HCT116 (cell line): ENCODE measurements around the gene GRIK1. TPM values are rescaled to one million over a fixed set of nuclear protein-coding genes. Genes with fewer than 3 reads are reported as not detected.

Experiments used
- ATAC-seq: fragments of 200-7000 bp; cut with Tn5 transposase; 2 replicates; pipeline ENCODE4 v1.9.1; 2020; ENCODE audit warnings: mild to moderate bottlenecking, moderate library complexity
- BruUV-seq: library from RNA; stranded (reverse); fragments of 400-500 nt; replicated peaks from 2 replicates; lab custom pipeline; 2021; lab: Mats Ljungman, UMichigan
- CTCF ChIA-PET: fragments of 300-600 bp; sonication (Branson Sonifier 250); formaldehyde crosslinking; loops from one replicate; lab custom pipeline; 2021; ENCODE audit warnings: antibody characterized with exemption; lab: Charles Lee
- POLR2A ChIA-PET: fragments of 300-600, 350-600 bp; sonication (Branson Sonifier 250); formaldehyde crosslinking; loops from one replicate; lab custom pipeline; 2021; ENCODE audit warnings: antibody characterized with exemption; lab: Charles Lee
- RAD21 ChIA-PET, 2 experiments: fragments of 300-600 bp; sonication (Branson Sonifier 250); formaldehyde crosslinking; loops; one replicate each; lab custom pipeline; 2023; ENCODE audit warnings: low total read pairs in 2 of 2; ENCODE audit not compliant: uncharacterized antibody in 2 of 2, unreplicated experiment in 2 of 2, low non-redundant PET in 1 of 2; lab: Charles Lee
- DNase-seq: peaks from one replicate; pipeline ENCODE4 v3.0.0-alpha.2; 2010; ENCODE audit warnings: low read depth, low spot score
- H2AFZ ChIP-seq: fragments of 200-600 bp; shearing (Covaris generic), sonication (generic); 2 replicates; pipeline ENCODE4 v1.6.1; 2017; ENCODE audit warnings: low read depth, mixed run types, mixed read lengths, antibody characterized with exemption, low read length; ENCODE audit not compliant: poor library complexity, severe bottlenecking
- H3K27ac ChIP-seq: 2 replicates; pipeline ENCODE4 v1.5.1; 2012; ENCODE audit warnings: low read depth, low read length
- H3K27me3 ChIP-seq: fragments of 200-600 bp; sonication (generic); 2 replicates; pipeline ENCODE4 v1.6.1; 2016; ENCODE audit warnings: mixed run types, low read length, mixed read lengths; ENCODE audit not compliant: insufficient read depth
- H3K36me3 ChIP-seq, 2 experiments: fragments of 200-500 bp in 1 of 2; fragments of 200-600 bp in 1 of 2; sonication (Bioruptor generic) in 1 of 2; sonication (generic) in 1 of 2; 2 replicates each; pipeline versions ENCODE4 v1.5.1 to v1.6.1; 2014 to 2016; ENCODE audit warnings: low read length in 2 of 2, inconsistent platforms in 1 of 2, mixed read lengths in 1 of 2, mixed run types in 1 of 2; ENCODE audit not compliant: insufficient read depth in 2 of 2, control insufficient read depth in 1 of 2
- H3K4me1 ChIP-seq, 2 experiments: fragments of 200-600 bp in 1 of 2; sonication (generic) in 1 of 2; 2 replicates each; pipeline versions ENCODE4 v1.5.1 to v1.6.1; 2012 to 2017; ENCODE audit warnings: low read length in 2 of 2, inconsistent platforms in 1 of 2, mild to moderate bottlenecking in 1 of 2, mixed read lengths in 1 of 2, mixed run types in 1 of 2, moderate library complexity in 1 of 2; ENCODE audit not compliant: insufficient read depth in 2 of 2, control insufficient read depth in 1 of 2
- H3K4me2 ChIP-seq: fragments of 200-600 bp; sonication (generic); 2 replicates; pipeline ENCODE4 v1.6.1; 2017; ENCODE audit warnings: mixed run types, low read length, mixed read lengths
- H3K4me3 ChIP-seq, 2 experiments: fragments of 200-600 bp in 1 of 2; sonication (generic) in 1 of 2; replicated peaks in 1 of 2; 2 replicates each; pipeline ENCODE4 v1.5.1; 2011 to 2016; ENCODE audit warnings: low read length in 2 of 2, control low read depth in 1 of 2, low read depth in 1 of 2, mild to moderate bottlenecking in 1 of 2, mixed read lengths in 1 of 2, mixed run types in 1 of 2
- H3K79me2 ChIP-seq: fragments of 200-600 bp; sonication (generic); 2 replicates; pipeline ENCODE4 v1.6.1; 2017; ENCODE audit warnings: mild to moderate bottlenecking, mixed run types, low read length, moderate library complexity, mixed read lengths; ENCODE audit not compliant: insufficient read depth
- H3K9ac ChIP-seq: fragments of 200-600 bp; sonication (generic); 2 replicates; pipeline ENCODE4 v1.6.1; 2016; ENCODE audit warnings: low read length, mixed read lengths
- H3K9me2 ChIP-seq: fragments of 200-600 bp; sonication (generic), shearing (Covaris generic); 2 replicates; pipeline ENCODE4 v1.6.1; 2017; ENCODE audit warnings: mixed run types, mild to moderate bottlenecking, moderate library complexity; ENCODE audit not compliant: insufficient read depth
- H3K9me3 ChIP-seq, 2 experiments: fragments of 200-500 bp in 1 of 2; fragments of 200-600 bp in 1 of 2; sonication (Bioruptor generic) in 1 of 2; sonication (generic) in 1 of 2; 2 replicates each; pipeline ENCODE4 v1.6.1; 2014 to 2017; ENCODE audit warnings: low read length in 2 of 2, mixed read lengths in 2 of 2, inconsistent platforms in 1 of 2, low read depth in 1 of 2, mild to moderate bottlenecking in 1 of 2, mixed run types in 1 of 2, moderate library complexity in 1 of 2; ENCODE audit not compliant: control insufficient read depth in 1 of 2, insufficient read depth in 1 of 2
- H4K20me1 ChIP-seq: fragments of 200-600 bp; sonication (generic), shearing (Covaris generic); 2 replicates; pipeline ENCODE4 v1.6.1; 2017; ENCODE audit warnings: mixed run types, mild to moderate bottlenecking, moderate library complexity; ENCODE audit not compliant: insufficient read depth
- ATF3 ChIP-seq: IDR thresholded peaks from 2 replicates; pipeline ENCODE4 v1.6.1; 2012
- CBX3 ChIP-seq: IDR thresholded peaks from 2 replicates; pipeline ENCODE4 v1.6.1; 2012; ENCODE audit warnings: low read depth
- CEBPB ChIP-seq: IDR thresholded peaks from 2 replicates; pipeline ENCODE4 v1.6.1; 2012; ENCODE audit warnings: low read depth
- EGR1 ChIP-seq: IDR thresholded peaks from 2 replicates; pipeline ENCODE4 v1.6.1; 2012; ENCODE audit warnings: low read depth
- ELF1 ChIP-seq: IDR thresholded peaks from 2 replicates; pipeline ENCODE4 v1.6.1; 2012; ENCODE audit warnings: low read depth, borderline replicate concordance
- EZH2 ChIP-seq: fragments of 200-600 bp; sonication (generic); IDR thresholded peaks from 2 replicates; pipeline ENCODE4 v1.6.1; 2017; ENCODE audit warnings: antibody characterized with exemption, mixed run types
- EZH2phosphoT487 ChIP-seq: fragments of 200-600 bp; IDR thresholded peaks from 2 replicates; pipeline ENCODE4 v1.6.1; 2018; ENCODE audit warnings: antibody characterized with exemption, borderline replicate concordance
- FOSL1 ChIP-seq: IDR thresholded peaks from 2 replicates; pipeline ENCODE4 v1.6.1; 2012; ENCODE audit warnings: low read depth
- JUND ChIP-seq: IDR thresholded peaks from 2 replicates; pipeline ENCODE4 v1.6.1; 2012
- MAX ChIP-seq: IDR thresholded peaks from 2 replicates; pipeline ENCODE4 v1.6.1; 2012
- POLR2A ChIP-seq: IDR thresholded peaks from 2 replicates; pipeline ENCODE4 v1.7.0; 2011; ENCODE audit warnings: borderline replicate concordance; ENCODE audit not compliant: insufficient read depth, insufficient read length; ENCODE audit errors: extremely low read depth
- POLR2AphosphoS5 ChIP-seq: IDR thresholded peaks from 2 replicates; pipeline ENCODE4 v1.6.1; 2011; ENCODE audit warnings: mild to moderate bottlenecking, low read depth, low read length, moderate library complexity
- REST ChIP-seq: IDR thresholded peaks from 2 replicates; pipeline ENCODE4 v1.6.1; 2012; ENCODE audit warnings: low read depth
- SIN3A ChIP-seq: IDR thresholded peaks from 2 replicates; pipeline ENCODE4 v1.6.1; 2012; ENCODE audit warnings: low read depth
- SRF ChIP-seq: IDR thresholded peaks from 2 replicates; pipeline ENCODE4 v1.6.1; 2012; ENCODE audit warnings: low read depth
- TCF7L2 ChIP-seq: IDR thresholded peaks from 2 replicates; pipeline ENCODE4 v1.7.0; 2011; ENCODE audit warnings: borderline replicate concordance, inconsistent platforms; ENCODE audit not compliant: insufficient read depth, insufficient read length; ENCODE audit errors: extremely low read depth
- YY1 ChIP-seq: IDR thresholded peaks from 2 replicates; pipeline ENCODE4 v1.6.1; 2011; ENCODE audit warnings: low read length, low read depth, moderate library complexity, mild to moderate bottlenecking; ENCODE audit not compliant: insufficient replicate concordance; ENCODE audit errors: extremely low read depth
- ZBTB33 ChIP-seq: IDR thresholded peaks from 2 replicates; pipeline ENCODE4 v1.6.1; 2011; ENCODE audit warnings: mild to moderate bottlenecking, low read length, moderate library complexity; ENCODE audit not compliant: insufficient replicate concordance; ENCODE audit errors: extremely low read depth
- ZFX ChIP-seq: fragments of 450-650 bp; IDR thresholded peaks from 2 replicates; pipeline ENCODE4 v1.6.1; 2017
- ZNF274 ChIP-seq: fragments of 200-500 bp; sonication (Bioruptor generic); IDR thresholded peaks from 2 replicates; pipeline ENCODE4 v1.6.1; 2014; ENCODE audit warnings: mild to moderate bottlenecking, low read depth, low read length, inconsistent platforms
- intact Hi-C: fragments of 100-400 bp; cut with micrococcal nuclease; formaldehyde crosslinking; loops from 2 replicates; pipeline ENCODE4 v1.10.0; 2022
- total RNA-seq: library from RNA; stranded (reverse); gene quantifications from one replicate; pipeline ENCODE4 v1.2.1, GENCODE V29; 2021; ENCODE audit not compliant: unreplicated experiment

Gene GRIK1
- total RNA-seq, 1 experiment from 2014 or later, result not detected

GRCh38 chr21:29738730-29739129, 201.1 kb downstream of the GRIK1 start:
- RAD21 ChIA-PET, result no interaction called here
- H3K4me3 ChIP-seq, result no peak overlapping the region
- H2AFZ ChIP-seq, result no peak overlapping the region
- no peak overlapping the region for H3K4me2 ChIP-seq
- peaks cover 8 to 22% of the 10 kb centered on the region in 2 experiments; a peak in 2 of 4 replicates for H3K9me3 ChIP-seq
- POLR2A ChIA-PET, result no interaction called here
- no peaks in the 10 kb centered on the region for H3K9me2 ChIP-seq
- no peaks in the 10 kb centered on the region for H3K36me3 ChIP-seq
- no TSS peak for BruUV-seq
- DNase-seq (no peak), ATAC-seq (no peak)
- H3K27ac ChIP-seq, result no peak overlapping the region
- no peaks in the 10 kb centered on the region for H3K27me3 ChIP-seq
- CTCF ChIA-PET, result no interaction called here
- intact Hi-C loops, result no loop called here
- no peaks in the 10 kb centered on the region for H4K20me1 ChIP-seq
- H3K79me2 ChIP-seq, result no peaks in the 10 kb centered on the region
- H3K9ac ChIP-seq, result no peak overlapping the region
- no peaks in the 10 kb centered on the region for H3K4me1 ChIP-seq
- TF ChIP-seq ATF3 (no peak), ZFX (no peak), POLR2AphosphoS5 (no peak), EZH2 (no peak), CBX3 (no peak), POLR2A (no peak), ELF1 (no peak), ZBTB33 (no peak), SRF (no peak), FOSL1 (no peak), EZH2phosphoT487 (no peak), CEBPB (no peak), TCF7L2 (no peak), YY1 (no peak), REST (no peak), EGR1 (no peak), SIN3A (no peak), MAX (no peak), ZNF274 (no peak), JUND (no peak)
